Naive thymus-derived CD4-positive, alpha-beta T cell (primary cell): ENCODE results near the gene SMIM10L2A. TPM values are rescaled to one million over a fixed set of nuclear protein-coding genes. Genes with fewer than 3 reads are reported as not detected.
"Not testable (repeated sequence)": the region's sequence is repeated elsewhere in the genome, so short reads cannot be mapped to it uniquely, and the experiment has no call there.

Experiments used
- ATAC-seq: fragments of 150-1000 bp; cut with Tn5 transposase; 2 replicates; pipeline ENCODE4 v1.10.0; 2021; ENCODE audit warnings: mild to moderate bottlenecking, moderate library complexity
- CTCF ChIA-PET: fragments of 350-600 bp; sonication (Branson Sonifier 250); formaldehyde crosslinking; loops from one replicate; lab custom pipeline; 2021; ENCODE audit warnings: antibody characterized with exemption; lab: Charles Lee
- POLR2A ChIA-PET: fragments of 350-600 bp; sonication (Branson Sonifier 250); formaldehyde crosslinking; loops from one replicate; lab custom pipeline; 2021; ENCODE audit warnings: antibody characterized with exemption, inconsistent platforms; lab: Charles Lee
- DNase-seq, 9 donors: peaks; one replicate each; pipeline versions ENCODE4 v3.0.0 to v3.0.0-alpha.2; 2020 to 2022; ENCODE audit warnings: mixed read lengths in 1 of 9
- H3K27ac ChIP-seq: one replicate; pipeline ENCODE4 v1.7.0; 2013; ENCODE audit warnings: mild to moderate bottlenecking, low read depth, low read length, moderate library complexity
- H3K27me3 ChIP-seq, 2 donors: one replicate each; pipeline ENCODE4 v1.7.0; 2013; ENCODE audit warnings: low read length in 2 of 2, mild to moderate bottlenecking in 2 of 2, moderate library complexity in 2 of 2; ENCODE audit not compliant: control insufficient read depth in 2 of 2, insufficient read depth in 2 of 2
- H3K36me3 ChIP-seq, 3 experiments: 1 replicate in 2 of 3; 2 replicates in 1 of 3; pipeline ENCODE4 v1.7.0; 2013; ENCODE audit warnings: low read length in 3 of 3, mild to moderate bottlenecking in 3 of 3, moderate library complexity in 1 of 3; ENCODE audit not compliant: insufficient read depth in 3 of 3, control insufficient read depth in 2 of 3
- H3K4me1 ChIP-seq, 2 donors: one replicate each; pipeline ENCODE4 v1.7.0; 2013; ENCODE audit warnings: low read length in 2 of 2, mild to moderate bottlenecking in 2 of 2, moderate library complexity in 1 of 2; ENCODE audit not compliant: control insufficient read depth in 2 of 2, insufficient read depth in 2 of 2
- H3K4me3 ChIP-seq: 2 replicates; pipeline ENCODE4 v1.7.0; 2013; ENCODE audit warnings: mild to moderate bottlenecking, low read length
- H3K9me3 ChIP-seq, 3 experiments: 1 replicate in 2 of 3; 2 replicates in 1 of 3; pipeline ENCODE4 v1.7.0; 2013; ENCODE audit warnings: low read length in 3 of 3; ENCODE audit not compliant: control insufficient read depth in 2 of 3
- H3K27ac Mint-ChIP-seq, 9 donors: one replicate each; pipeline ENCODE4 v1.8.0; 2020 to 2022; ENCODE audit warnings: mixed read lengths in 9 of 9, mild to moderate bottlenecking in 8 of 9, moderate library complexity in 5 of 9, inconsistent platforms in 2 of 9
- H3K27me3 Mint-ChIP-seq, 5 donors: one replicate each; pipeline ENCODE4 v1.8.0; 2021 to 2022; ENCODE audit warnings: mixed read lengths in 5 of 5, mild to moderate bottlenecking in 1 of 5
- H3K36me3 Mint-ChIP-seq, 5 donors: one replicate each; pipeline ENCODE4 v1.8.0; 2020 to 2022; ENCODE audit warnings: mixed read lengths in 5 of 5, mild to moderate bottlenecking in 3 of 5, inconsistent platforms in 1 of 5
- H3K4me1 Mint-ChIP-seq, 7 donors: one replicate each; pipeline ENCODE4 v1.8.0; 2020 to 2022; ENCODE audit warnings: mixed read lengths in 7 of 7, mild to moderate bottlenecking in 3 of 7, inconsistent platforms in 1 of 7
- H3K4me3 Mint-ChIP-seq, 10 donors: one replicate each; pipeline ENCODE4 v1.8.0; 2020 to 2022; ENCODE audit warnings: mild to moderate bottlenecking in 10 of 10, mixed read lengths in 10 of 10, moderate library complexity in 6 of 10, inconsistent platforms in 2 of 10
- H3K9me3 Mint-ChIP-seq, 11 donors: one replicate each; pipeline ENCODE4 v1.8.0; 2020 to 2022; ENCODE audit warnings: mixed read lengths in 11 of 11, mild to moderate bottlenecking in 4 of 11, inconsistent platforms in 1 of 11, moderate library complexity in 1 of 11
- intact Hi-C, 2 donors: fragments of 100-400 bp; cut with micrococcal nuclease; formaldehyde crosslinking; loops; one replicate each; pipeline ENCODE4 v1.15.1; 2023
- polyA plus RNA-seq, 2 donors: library from polyadenylated mRNA; unstranded; fragments of 300-500 nt; fragmentation: Illumina TruSeq; gene quantifications; one replicate each; pipeline ENCODE4 v1.2.3, GENCODE V29; 2021
- total RNA-seq, 6 experiments: library from RNA in 5 of 6; stranded (reverse) in 5 of 6; gene quantifications; 1 replicate in 5 of 6; 2 replicates in 1 of 6; pipeline ENCODE4 v1.2.3 and lab custom pipeline; 2021 to 2026

Gene SMIM10L2A
- total and polyA plus RNA-seq, 7 experiments from 2014 or later: 0.19 to 5.0 (median 1.3) TPM

- CTCF ChIA-PET: no interaction called here
- H3K9me3 Mint-ChIP-seq: peaks cover 0 to 14% (median 2%) of the 10 kb centered on the region in 11 donors
- H3K36me3 Mint-ChIP-seq: no peaks in the 10 kb centered on the region
- ATAC-seq (no peak), DNase-seq (no peak)
- Histone ChIP-seq H3K36me3 (no peaks in the 10 kb centered on the region), H3K27ac (no peak overlapping the region), H3K4me1 (no peaks in the 10 kb centered on the region), H3K4me3 (no peak overlapping the region), H3K27me3 (no peaks in the 10 kb centered on the region), H3K9me3 (no peaks in the 10 kb centered on the region)
- POLR2A ChIA-PET: no interaction called here
- intact Hi-C loops: no loop called here
- H3K4me3 Mint-ChIP-seq: no peak overlapping the region
- H3K4me1 Mint-ChIP-seq: peaks cover 0 to 5% (median under 1%) of the 10 kb centered on the region in 7 donors
- H3K27ac Mint-ChIP-seq: no peak overlapping the region
- H3K27me3 Mint-ChIP-seq: peaks cover 0 to 12% (median 0%) of the 10 kb centered on the region in 5 donors
Observed at GRCh38 chrX:135416546-135416945, 5.2 kb upstream of the SMIM10L2A start.

- no peaks in the 10 kb centered on the region for H3K9me3 ChIP-seq
- ChIA-PET POLR2A (no interaction called here), CTCF (no interaction called here)
- peak overlapping the region; percentile 53 to 84 (median 72) for H3K4me3 Mint-ChIP-seq
- peaks cover 0 to 13% (median 6%) of the 10 kb centered on the region in 7 donors for H3K4me1 Mint-ChIP-seq
- no peaks in the 10 kb centered on the region for H3K36me3 Mint-ChIP-seq
- intact Hi-C loops: loop anchor here (1.0 to 5.0 kb wide), 8 partner anchors 36 to 1076 kb away; partner anchors contain the start of genes HTATSF1 (in 1 of the 2), INTS6L (in 1 of the 2), MMGT1 (in 1 of the 2) and RTL8A (in 1 of the 2)
- no peaks in the 10 kb centered on the region for H3K9me3 Mint-ChIP-seq
- H3K4me1 ChIP-seq: no peaks in the 10 kb centered on the region
- no peaks in the 10 kb centered on the region for H3K27me3 ChIP-seq
- peaks cover 0 to 22% (median 0%) of the 10 kb centered on the region in 5 donors for H3K27me3 Mint-ChIP-seq
- H3K36me3 ChIP-seq: no peaks in the 10 kb centered on the region
- H3K27ac Mint-ChIP-seq: peak overlapping the region in 1 of 9 donors; percentile 25
- ATAC-seq (no peak), DNase-seq (no peak)
- H3K4me3 ChIP-seq: no peak overlapping the region
- no peak overlapping the region for H3K27ac ChIP-seq
Observed at GRCh38 chrX:135420831-135421230, 913 bp upstream of the SMIM10L2A start.

- H3K4me3 ChIP-seq: peak overlapping the region; percentile 37
- Mint-ChIP-seq H3K4me1 (peaks cover 0 to 13% (median 6%) of the 10 kb centered on the region in 7 donors), H3K27ac (peak overlapping the region in 4 of 9 donors; percentile 12 to 68 (median 26)), H3K27me3 (peaks cover 0 to 22% (median 0%) of the 10 kb centered on the region in 5 donors), H3K36me3 (no peaks in the 10 kb centered on the region), H3K9me3 (no peaks in the 10 kb centered on the region), H3K4me3 (peak overlapping the region; percentile 53 to 84 (median 72))
- H3K27me3 ChIP-seq: no peaks in the 10 kb centered on the region
- H3K9me3 ChIP-seq: no peaks in the 10 kb centered on the region
- intact Hi-C loops: loop anchor here (1.0 to 5.0 kb wide), 8 partner anchors 37 to 1075 kb away; partner anchors contain the start of genes HTATSF1 (in 1 of the 2), INTS6L (in 1 of the 2), MMGT1 (in 1 of the 2) and RTL8A (in 1 of the 2)
- no peaks in the 10 kb centered on the region for H3K36me3 ChIP-seq
- no peak overlapping the region for H3K27ac ChIP-seq
- DNase-seq (peak; percentile 75 to 89 (median 83)), ATAC-seq (peak; percentile 96)
- ChIA-PET CTCF (no interaction called here), POLR2A (no interaction called here)
- H3K4me1 ChIP-seq: no peaks in the 10 kb centered on the region
Observed at GRCh38 chrX:135421537-135421931, 210 bp upstream of the SMIM10L2A start.

GRCh38 chrX:135422810-135423168 lies 1.0 kb downstream of the SMIM10L2A start:
- POLR2A ChIA-PET, ATAC-seq, DNase-seq, CTCF ChIA-PET, H3K4me3 ChIP-seq, H3K36me3 Mint-ChIP-seq, H3K36me3 ChIP-seq, H3K27ac ChIP-seq, H3K27me3 ChIP-seq, H3K4me1 ChIP-seq, H3K9me3 ChIP-seq, H3K9me3 Mint-ChIP-seq: not testable (repeated sequence)
- H3K4me3 Mint-ChIP-seq: peak overlapping the region; percentile 33 to 84 (median 62)
- H3K27ac Mint-ChIP-seq: peak overlapping the region in 1 of 9 donors; percentile 34
- H3K4me1 Mint-ChIP-seq: peaks cover 0 to 13% (median 6%) of the 10 kb centered on the region in 7 donors
- intact Hi-C loops: loop anchor here in 1 of 2 donors (5.0 kb wide), 2 partner anchors 370 to 550 kb away; partner anchors contain the start of genes MMGT1 and RTL8A
- peaks cover 0 to 26% (median 0%) of the 10 kb centered on the region in 5 donors for H3K27me3 Mint-ChIP-seq

GRCh38 chrX:135423173-135423864 lies 1.6 kb downstream of the SMIM10L2A start:
- H3K36me3 ChIP-seq, POLR2A ChIA-PET, H3K4me3 ChIP-seq, H3K27me3 ChIP-seq, H3K4me1 ChIP-seq, DNase-seq, H3K9me3 Mint-ChIP-seq, H3K9me3 ChIP-seq, H3K27ac ChIP-seq, ATAC-seq, CTCF ChIA-PET, H3K36me3 Mint-ChIP-seq: not testable (repeated sequence)
- intact Hi-C loops: loop anchor here in 1 of 2 donors (5.0 kb wide), 2 partner anchors 371 to 549 kb away; partner anchors contain the start of genes MMGT1 and RTL8A
- peak overlapping the region in 3 of 9 donors; percentile 34 to 81 (median 36) for H3K27ac Mint-ChIP-seq
- H3K27me3 Mint-ChIP-seq: peaks cover 0 to 21% (median 0%) of the 10 kb centered on the region in 5 donors
- peaks cover 0 to 13% (median 6%) of the 10 kb centered on the region in 7 donors for H3K4me1 Mint-ChIP-seq
- peak overlapping the region; percentile 41 to 84 (median 58) for H3K4me3 Mint-ChIP-seq

GRCh38 chrX:135424469-135424868 lies 2.7 kb downstream of the SMIM10L2A start:
- Mint-ChIP-seq H3K36me3 (peaks cover 0 to 3% (median 0%) of the 10 kb centered on the region in 5 donors), H3K9me3 (no peaks in the 10 kb centered on the region), H3K27ac (no peak overlapping the region), H3K27me3 (peaks cover 0 to 23% (median 0%) of the 10 kb centered on the region in 5 donors), H3K4me1 (peaks cover 0 to 13% (median 6%) of the 10 kb centered on the region in 7 donors), H3K4me3 (no peak overlapping the region)
- no peaks in the 10 kb centered on the region for H3K4me1 ChIP-seq
- no peaks in the 10 kb centered on the region for H3K9me3 ChIP-seq
- intact Hi-C loops: loop anchor here in 1 of 2 donors (5.0 kb wide), 2 partner anchors 372 to 548 kb away; partner anchors contain the start of genes MMGT1 and RTL8A
- no peak for DNase-seq
- ChIA-PET CTCF (no interaction called here), POLR2A (interaction anchor here (0.6 kb wide), 1 partner anchor 98 kb away, joined by 3 read pairs; no protein-coding TSS in a partner anchor)
- H3K27ac ChIP-seq: no peak overlapping the region
- no peak overlapping the region for H3K4me3 ChIP-seq
- ATAC-seq: no peak
- H3K27me3 ChIP-seq: no peaks in the 10 kb centered on the region
- H3K36me3 ChIP-seq: no peaks in the 10 kb centered on the region
